D341Med (cell line): ENCODE measurements around the gene NKX1-1.
"Not testable (repeated sequence)": the region's sequence is repeated elsewhere in the genome, so short reads cannot be mapped to it uniquely, and the experiment has no call there.

Experiments
- DNase-seq: peaks from one replicate; pipeline ENCODE4 v3.0.0; 2012; ENCODE audit warnings: low spot score

The NKX1-1 gene

DNA sequence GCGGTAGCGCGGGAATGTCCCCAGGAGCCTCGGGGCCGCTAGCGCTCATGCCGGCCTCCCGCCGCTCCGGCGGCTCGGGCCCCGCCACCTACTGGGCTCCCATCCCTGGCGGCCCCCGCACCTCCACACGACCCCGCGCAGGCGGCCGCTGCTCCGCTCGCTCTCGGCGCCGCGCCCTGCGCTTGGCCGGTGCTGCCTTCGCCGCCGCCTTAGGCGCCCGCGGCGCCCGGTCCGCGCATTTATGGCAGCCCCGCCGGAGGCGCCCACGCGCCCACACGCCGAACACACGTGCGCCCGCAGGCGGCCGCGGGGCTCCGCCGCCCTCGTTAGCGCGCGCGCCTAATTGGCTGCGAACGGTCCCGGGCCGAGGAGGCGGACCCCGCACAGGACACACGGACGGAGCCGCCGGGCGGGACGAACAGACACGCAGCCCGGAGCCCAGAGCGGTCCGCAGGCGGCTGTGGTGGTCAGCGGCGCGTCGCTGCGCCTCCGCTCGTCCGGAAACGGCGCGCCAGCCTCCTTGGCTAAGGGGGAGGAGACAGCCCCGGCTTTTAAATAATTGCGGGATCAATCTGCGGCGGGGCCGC, at the start of gene NKX1-1:
TSS of gene NKX1-1 (minus strand) at position 49 of the 587 bp plus-strand sequence. CDS start at position 49, 0 bp downstream.
- DNase-seq, result peak; percentile 66

DNA sequence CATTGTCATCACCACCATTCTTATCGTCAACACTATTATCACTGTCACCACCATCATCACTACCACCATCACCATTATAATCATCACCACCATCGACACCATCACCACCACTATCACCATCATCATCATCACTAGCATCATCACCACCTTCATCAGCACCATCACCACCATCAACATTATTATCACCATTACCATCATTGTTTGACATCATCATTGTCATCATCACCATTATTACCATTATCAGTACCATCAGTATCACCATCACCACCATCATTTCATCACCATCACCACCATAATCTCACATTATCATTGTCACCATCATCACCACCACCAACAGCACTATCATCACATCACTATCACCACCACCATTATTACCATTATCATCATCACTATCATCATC, 47.5 kb upstream of the NKX1-1 start:
- no peak for DNase-seq

DNA sequence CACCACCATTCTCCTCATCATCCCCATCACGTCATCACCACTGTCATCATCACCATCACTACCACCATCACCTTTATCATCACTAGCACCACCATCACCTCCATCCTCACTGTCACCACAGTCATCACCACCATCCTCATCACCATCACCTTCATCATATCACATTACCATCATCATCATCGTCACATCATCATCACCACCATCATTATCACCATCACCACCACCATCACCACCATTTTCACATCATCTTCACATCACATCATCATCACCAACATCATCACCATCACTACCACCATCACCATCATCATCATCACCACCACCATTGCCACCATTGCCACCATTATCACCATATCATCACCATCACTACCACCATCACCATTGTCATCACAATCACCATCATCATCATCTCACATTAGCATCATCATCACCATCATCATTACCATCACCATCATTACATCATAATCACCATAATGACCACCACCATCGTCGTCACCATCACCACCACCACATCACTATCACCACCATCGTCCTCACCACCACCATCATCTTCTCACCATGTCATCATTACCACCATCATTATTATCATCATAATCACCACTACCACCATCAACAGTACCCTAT, 46.3 kb upstream of the NKX1-1 start:
- DNase-seq, result no peak

DNA sequence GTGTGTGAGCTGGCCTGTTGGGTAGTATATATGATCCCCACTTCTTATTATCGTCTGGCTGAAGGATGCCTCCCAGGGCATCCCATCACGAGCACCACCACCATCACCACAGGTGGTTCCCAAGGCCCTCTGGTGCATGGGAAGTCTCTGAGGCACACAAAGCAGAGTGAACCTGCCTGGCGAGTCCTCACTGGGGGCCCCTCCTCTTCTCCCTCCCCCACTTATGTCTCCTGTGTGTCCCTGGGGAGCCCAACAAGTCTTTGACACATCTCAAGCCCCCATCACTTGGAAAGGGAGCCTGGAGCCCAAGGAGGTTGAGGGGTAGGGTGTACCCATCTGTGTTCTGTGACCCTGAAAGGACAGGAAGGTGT, 45.5 kb upstream of the NKX1-1 start:
- DNase-seq, result peak; percentile 15

DNA sequence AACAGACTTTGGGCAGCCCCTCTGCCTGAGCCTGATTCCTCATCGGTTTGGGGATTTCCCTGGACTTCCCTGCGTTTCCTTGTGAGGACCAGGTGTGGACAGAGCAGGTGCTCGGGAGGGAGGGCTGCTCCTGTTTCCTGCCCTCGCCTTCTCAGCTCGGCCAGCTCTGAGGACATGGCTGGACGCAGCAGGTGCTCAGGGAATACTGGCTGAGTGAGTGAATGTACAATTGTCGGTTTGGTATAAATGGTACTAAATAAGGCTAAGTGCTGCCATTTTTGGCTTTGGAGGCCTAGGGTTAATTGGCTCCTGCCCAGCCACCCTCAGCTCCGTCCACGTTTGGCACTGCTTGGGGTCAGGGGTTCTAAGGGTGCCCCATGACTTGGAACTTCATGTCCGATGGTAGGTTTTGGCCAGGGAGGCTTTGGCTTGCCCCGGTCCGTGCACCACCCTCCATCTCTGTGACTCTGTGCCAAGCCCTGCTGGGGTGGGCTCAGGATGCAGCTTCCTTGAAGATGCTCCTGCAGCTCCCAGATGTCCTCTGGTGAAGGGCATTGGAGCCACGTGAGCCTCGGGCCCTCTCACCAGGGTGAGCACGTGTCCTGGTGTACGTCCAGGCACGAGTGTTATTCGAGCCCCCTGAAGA, 45.0 kb upstream of the NKX1-1 start:
- no peak for DNase-seq

DNA sequence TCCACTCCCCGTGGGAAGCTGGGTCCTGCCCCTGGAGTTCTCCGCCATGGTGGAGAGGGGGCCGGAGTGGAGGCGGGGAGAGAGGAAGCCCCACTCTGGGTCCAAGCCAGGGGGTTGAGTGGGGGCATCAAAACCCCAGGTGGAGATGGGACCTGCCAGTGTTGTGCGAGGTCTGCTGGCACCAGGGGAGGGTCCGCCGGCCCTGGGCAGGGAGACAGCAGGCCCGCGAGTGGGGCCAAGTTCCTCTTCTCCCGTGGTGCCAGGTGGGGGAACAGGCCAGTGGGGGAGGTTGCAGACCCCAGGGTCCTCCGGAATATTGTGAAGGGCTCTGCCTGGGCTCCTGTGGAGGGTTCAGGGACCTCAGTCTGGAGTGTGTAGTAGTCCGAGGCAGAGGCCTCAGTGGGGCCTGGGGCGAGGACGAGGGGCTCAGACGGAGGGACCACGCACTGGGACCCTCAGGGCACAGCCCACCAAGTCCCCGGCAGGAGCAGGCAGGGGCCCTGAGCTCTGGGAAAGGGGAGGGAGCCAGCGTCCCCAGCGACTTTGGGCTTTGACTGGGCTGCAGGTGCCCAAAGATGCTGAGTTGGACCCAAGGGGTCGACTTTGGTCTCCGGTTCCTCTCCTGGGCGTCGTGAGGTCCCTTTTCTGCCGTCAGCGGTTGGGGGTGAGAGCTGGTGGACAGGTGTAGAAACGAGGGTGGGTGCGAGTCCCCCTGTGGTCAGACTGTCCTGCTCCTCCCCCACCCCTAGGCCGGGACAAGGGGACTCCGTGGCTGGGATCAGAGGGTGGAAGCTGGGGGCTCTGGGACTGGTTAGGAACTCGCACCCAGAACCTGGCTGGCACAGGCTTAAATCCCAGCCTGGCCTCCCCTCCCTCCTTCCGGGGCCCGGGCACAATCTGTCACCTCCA, 43.8 kb upstream of the NKX1-1 start:
- peak; percentile 32 for DNase-seq

DNA sequence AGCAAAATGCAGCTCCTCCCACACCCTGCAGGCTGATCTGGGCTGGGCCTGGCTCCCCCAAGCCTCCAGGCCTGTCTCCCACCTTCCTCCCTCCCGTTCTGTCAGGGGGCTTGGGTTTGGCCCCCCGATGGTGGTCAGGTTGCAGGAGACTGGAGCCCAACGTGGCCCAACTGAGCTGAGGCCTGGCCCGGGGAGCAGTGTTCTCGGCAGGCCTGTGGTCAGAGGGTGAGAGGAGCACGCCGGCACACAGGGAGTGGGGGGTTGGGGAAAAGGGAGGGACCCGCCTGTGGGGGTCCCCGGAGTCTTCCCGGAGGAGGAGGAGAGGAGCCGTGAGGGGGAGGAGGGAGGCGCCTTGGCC, 43.2 kb upstream of the NKX1-1 start:
- no peak for DNase-seq

DNA sequence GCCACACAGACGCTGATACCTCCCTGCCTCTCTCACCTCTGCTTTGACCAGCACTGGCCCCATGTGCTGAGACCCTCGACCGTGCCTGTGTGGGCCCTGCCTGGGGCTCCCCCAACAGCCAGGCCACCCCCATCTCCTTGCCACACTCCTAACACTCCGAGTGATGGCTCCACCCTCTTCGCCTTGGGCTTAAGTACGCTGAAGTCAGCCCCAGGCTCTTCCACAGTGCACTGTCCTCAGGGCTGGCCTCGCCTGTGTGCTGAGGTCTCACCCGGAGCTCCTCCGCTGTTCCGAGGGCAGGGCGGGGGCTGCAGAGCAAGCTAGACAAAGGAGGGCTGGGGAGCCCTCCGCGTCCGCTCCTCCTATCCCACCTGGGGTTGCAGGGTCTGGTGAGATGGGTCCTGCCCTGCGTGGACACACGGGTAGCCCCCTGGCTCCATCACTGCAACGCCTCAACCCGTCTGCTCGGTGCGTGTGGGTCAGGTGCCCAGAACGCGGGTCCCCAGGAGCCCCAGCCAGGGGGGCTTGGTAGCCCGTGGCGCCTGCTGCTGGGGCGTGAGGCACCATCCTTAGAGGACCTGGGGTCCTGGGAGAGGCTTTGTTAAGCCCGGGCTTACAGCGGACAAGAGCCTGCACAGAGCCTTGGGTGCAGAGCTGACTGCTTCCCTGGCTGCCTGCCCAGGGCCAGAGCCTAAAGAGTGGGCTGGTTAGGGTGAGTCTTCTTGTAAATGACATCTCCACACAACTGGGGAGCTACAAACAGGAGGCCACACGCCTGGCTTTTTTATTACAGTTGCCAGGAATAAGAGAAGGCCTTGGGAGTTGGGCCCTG, 42.6 kb upstream of the NKX1-1 start:
- DNase-seq, result peak; percentile 29

DNA sequence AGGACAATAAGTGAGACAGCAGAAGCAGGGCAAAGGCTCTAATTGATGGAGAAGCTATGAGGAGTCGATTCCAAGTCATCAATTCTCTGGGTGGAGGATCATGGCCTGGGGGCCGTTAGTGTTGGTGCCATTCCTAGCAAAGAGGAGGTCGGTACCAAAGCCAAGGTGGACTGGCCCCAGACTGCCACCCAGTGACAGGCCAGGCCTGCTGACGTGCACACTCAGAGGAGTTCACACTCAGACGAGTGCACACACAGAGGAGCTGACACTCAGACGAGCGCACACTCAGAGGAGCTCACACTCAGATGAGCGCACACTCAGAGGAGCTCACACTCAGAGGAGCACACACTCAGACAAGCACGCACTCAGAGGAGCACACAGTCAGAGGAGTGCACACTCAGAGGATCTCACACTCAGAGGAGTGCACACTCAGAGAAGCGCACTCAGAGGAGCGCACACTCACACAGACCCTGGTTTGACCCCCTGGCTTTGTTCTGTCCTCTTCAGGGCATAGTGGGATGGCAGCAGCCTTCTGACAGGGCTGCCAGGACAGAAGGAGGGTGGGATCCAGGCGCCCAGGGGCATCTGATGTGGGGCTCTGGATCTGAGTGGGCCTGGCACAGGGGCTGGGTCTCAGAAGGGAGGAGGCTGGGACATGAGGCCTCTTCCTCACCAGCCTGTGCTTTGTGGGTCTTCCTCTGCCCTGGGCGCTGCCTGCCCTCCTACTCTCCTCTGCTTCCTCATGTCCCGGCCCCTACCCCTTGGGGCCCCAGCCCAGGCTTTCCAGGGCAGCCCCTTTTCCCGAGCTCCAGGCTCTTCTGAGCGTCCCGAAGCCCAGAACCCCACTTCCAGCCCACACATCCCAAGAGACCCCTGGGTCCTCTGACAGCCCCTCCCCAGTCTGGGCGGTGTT, 41.7 kb upstream of the NKX1-1 start:
- DNase-seq, result peak; percentile 26

DNA sequence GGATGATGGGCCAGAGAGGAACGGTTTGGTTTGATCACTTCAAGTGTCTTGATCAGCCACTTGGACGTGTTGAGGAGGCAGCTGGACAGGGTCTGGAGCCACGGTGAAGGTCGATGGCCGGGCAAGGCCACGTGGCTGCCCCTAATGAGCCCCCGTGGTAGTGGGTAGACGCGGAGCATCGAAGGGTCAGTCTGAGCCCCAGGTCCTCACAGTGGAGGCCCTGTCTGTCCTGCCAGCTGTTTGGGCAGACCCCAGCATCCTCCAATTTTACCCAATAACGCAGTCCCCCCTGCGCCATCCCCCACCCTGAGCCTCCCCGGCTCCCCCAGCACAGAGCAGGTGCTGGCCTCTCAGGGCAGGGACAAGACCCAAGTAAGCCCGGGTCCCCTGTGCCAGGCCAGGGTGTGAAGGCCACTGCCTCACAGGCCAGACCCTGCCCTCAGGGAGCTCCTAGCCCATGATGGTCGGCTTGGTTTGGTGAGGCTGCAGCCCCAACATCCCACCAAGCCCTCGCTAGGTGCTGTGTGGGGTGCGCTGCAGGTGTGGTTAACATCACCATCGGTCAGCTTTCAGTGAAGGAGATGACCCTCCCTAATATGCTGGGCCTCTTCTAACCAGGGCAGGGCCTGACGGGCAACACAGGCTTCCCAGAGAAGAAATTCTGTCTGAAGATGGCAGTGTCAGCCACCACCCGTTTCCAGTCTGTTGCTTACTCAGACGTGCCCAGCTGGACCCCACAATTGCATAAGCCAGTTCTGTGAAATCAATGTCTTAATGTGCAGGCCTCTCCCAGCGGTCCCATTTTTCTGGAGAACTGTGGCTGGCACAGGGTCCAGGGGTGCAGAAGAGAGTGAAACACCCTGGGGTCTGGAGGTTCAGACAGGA, 40.5 kb upstream of the NKX1-1 start:
- DNase-seq, result peak; percentile 21

DNA sequence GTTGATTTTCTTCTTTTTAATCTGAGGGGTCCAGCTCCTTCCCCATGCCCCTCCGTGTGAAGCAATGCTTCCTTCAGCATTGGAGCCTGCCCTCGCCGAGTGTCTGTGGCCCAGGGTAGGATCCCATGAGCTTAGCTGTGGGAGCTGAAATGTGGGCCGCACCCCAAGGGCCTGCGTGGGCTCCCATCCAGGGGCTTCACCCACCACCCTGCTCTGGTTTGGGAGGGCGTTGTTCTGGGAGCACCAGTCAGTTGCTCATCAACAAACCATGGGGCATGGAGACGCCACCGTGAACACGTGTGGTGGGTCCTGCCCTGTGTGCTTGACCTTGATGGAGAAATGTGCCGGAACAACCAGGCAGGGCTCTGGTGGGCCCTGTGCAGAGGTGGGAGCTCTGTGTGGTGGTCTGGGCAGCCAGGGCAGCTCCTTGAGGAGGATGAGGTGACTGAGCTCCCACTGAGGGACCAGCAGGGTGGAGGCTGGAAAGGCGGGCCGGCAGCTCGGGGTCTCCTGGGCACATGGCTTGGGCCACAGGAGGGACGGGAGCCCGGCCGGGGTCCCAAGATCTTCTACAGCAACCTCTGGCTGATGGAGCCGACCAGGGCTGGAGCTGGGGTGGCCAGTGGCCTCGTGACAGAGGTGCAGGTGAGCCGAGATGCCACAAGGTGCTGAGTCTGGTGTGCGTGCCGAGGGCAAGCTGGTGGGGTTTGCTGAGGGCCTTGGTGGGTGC, 39.6 kb upstream of the NKX1-1 start:
- peak; percentile 20 for DNase-seq

DNA sequence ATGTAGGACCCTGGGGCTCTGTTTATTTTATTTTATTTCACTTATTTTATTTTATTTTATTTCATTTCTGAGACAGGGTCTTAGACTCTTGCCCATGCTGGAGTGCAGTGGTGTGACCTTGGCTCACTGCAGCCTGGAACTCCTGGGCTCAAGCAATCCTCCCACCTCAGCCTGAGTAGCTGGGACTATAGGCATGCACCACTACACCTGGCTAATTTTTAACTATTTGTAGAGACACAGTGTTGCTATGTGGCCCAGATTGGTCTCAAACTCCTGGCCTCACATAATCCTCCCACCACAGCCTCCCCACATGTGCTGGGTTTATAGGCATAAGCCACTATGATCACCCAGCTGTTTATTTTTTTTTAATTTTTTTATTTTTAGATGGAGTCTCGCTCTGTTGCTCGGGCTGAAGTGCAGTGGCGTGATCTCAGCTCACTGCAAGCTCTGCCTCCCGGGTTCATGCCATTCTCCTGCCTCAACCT, 37.5 kb upstream of the NKX1-1 start:
- DNase-seq, result not testable (repeated sequence)

DNA sequence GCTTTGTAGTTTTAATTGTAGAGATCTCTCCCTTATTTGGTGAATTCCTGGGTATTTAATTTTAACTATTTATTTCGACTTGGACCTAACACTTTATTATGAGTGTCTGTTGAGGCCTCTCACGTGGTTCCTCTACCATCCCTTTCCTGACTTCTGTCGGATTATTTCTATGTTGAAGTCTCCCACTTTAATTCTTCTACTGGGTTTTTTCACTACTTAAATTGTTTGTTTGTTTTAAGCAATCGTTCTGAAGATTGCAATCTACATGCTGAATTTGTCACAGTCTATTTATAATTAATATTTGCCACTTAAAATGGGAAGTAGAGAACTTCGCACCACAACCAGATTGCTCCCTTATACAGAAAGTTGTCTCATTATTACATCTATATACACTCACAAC, 20.8 kb upstream of the NKX1-1 start:
- no peak for DNase-seq

DNA sequence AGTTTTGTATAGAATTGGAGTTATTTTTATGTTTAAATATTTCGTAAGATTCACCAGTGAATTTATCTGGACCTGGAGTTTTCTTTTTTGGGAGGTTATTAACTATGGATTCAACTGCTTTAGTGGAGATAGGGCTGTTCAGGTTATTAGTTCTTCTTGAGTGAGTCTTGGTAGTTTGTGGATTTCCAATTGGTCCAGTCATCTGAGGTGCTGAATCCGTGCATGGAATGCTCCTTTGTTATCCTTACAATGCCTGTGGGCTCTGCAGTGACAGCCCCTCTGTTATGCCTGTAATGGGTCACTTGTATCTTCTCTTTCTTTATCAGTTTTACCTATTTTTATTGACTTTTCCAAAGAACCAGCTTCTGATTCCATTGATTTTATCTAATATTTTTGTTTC, 15.4 kb upstream of the NKX1-1 start:
- no peak for DNase-seq

DNA sequence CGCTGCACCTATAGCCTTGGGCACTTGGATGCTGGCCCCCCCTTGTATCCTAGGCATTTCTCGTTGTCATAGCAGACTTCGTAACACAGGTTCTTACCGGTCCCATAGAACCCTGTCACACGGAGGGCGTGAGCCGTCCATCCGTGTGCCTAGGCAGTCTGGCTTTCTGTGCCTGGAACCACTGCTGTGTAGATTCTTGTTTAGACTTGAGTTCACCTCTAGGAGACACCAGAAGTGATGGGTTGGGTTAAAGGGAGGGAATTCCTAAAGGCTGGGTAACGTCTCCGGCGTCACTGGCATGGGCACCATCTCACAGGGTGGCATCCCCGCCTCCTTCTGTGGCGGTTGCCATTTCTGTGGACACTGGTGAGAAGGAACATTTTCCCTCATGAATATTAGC, 13.5 kb upstream of the NKX1-1 start:
- DNase-seq, result peak; percentile 12

DNA sequence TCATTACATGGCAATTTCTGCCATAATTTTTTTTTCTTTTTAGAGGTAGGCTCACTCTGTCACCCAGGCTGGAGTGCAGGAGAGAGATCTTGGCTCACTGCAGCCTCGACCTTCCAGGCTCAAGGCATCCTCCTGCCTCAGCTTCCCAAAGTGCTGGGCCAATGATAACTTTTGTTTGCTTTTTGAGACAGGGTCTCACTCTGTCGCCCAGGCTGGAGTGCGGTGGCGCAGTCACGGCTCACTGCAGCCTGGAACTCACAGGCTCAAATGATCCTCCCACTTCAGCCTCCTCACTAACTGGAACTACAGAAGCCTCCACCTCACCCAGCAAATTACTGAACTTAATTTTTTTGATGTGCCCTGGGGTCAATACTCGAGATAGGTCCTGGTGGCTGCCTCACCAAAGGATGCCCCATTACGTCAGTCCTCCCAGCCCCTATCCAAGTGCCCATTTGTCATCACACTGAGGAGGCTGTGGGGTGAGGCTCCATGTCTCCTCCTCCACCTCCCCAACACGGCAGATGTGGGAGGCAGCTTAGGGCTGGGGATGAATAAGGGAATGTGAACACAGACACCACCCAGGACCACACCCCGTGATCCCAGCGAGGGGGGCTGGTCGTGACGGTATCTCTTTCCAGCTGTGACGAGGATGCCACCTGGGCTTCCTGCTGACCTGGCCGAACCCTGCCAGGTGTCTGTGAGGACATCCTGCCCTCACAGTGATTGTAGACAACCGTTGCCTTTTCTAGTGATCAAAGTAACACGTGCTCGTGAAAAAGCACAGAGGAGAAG, 12.4 kb upstream of the NKX1-1 start:
- peak; percentile 30 for DNase-seq

DNA sequence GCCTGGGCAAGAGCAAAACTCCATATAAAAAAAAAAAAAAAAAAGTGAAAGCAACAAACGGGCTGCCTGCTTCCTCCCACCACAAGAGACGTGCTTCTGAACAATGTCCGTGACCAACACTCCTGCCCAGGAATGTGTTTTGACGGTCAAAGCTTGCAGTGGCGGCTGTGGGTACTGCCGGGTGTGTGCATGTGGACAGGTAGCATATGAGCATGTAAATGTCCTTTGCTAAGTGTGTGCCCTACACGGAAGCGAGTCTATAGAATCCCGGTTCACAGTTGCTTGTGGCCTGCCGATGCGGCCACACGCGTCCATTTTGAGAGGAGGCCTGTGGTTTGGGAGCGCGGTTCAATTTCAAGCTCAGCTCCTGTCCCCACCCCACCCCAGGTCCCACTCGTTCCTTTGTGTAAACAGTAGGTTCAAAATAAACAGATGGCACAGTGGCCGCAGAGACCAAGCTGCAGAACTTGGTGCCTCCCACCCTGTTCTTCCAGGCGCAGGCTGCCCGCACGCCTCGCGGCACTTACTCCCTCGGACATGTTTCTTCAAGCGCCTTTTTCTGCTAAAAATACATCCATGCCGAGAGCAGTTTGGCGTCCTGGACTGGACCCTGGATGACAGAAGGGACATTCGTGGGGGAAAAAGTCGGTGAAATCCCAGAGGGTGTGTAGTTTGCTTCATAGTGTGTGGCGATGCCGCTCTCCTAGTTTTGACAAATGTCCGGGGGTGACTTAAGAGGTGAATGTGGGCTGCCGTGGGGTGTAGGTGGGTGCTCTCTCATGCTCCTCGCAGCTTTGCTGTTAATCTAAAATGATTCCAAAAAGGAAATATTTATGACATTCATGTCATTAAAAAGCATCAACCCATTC, 11.5 kb upstream of the NKX1-1 start:
- no peak for DNase-seq
